Progenitor cell of endocrine pancreas (in vitro differentiated cells): ENCODE data around the gene PCBP3. TPM values are rescaled to one million over a fixed set of nuclear protein-coding genes. Genes with fewer than 3 reads are reported as not detected.

Experiments used
- DNase-seq: peaks from one replicate; pipeline ENCODE4 v3.0.0; 2021; ENCODE audit warnings: low spot score; ENCODE audit not compliant: unreplicated experiment
- H3K27ac Mint-ChIP-seq: 2 replicates; pipeline ENCODE4 v1.8.0; 2021; ENCODE audit warnings: mild to moderate bottlenecking, moderate library complexity, mixed read lengths
- H3K27me3 Mint-ChIP-seq: 2 replicates; pipeline ENCODE4 v1.8.0; 2021; ENCODE audit warnings: mixed read lengths
- H3K36me3 Mint-ChIP-seq: 2 replicates; pipeline ENCODE4 v1.8.0; 2022; ENCODE audit warnings: mixed read lengths; ENCODE audit not compliant: insufficient read depth
- H3K4me1 Mint-ChIP-seq: 2 replicates; pipeline ENCODE4 v1.8.0; 2021; ENCODE audit warnings: low read depth, mixed read lengths
- H3K4me3 Mint-ChIP-seq: 2 replicates; pipeline ENCODE4 v1.8.0; 2021; ENCODE audit warnings: low read depth, mild to moderate bottlenecking, moderate library complexity, mixed read lengths
- H3K9me3 Mint-ChIP-seq: 2 replicates; pipeline ENCODE4 v1.8.0; 2021; ENCODE audit warnings: low read depth, mixed read lengths
- CTCF ChIP-seq: fragments of 200-600 bp; sonication (generic); IDR thresholded peaks from one replicate; pipeline ENCODE4 v1.5.0; 2021; ENCODE audit warnings: antibody characterized with exemption, mild to moderate bottlenecking; ENCODE audit not compliant: unreplicated experiment
- total RNA-seq: library from RNA; stranded (reverse); gene quantifications from 2 replicates; pipeline ENCODE4 v1.2.1, GENCODE V29; 2021

The PCBP3 gene
- total RNA-seq, 1 donor from 2014 or later = 3.7 TPM

DNA sequence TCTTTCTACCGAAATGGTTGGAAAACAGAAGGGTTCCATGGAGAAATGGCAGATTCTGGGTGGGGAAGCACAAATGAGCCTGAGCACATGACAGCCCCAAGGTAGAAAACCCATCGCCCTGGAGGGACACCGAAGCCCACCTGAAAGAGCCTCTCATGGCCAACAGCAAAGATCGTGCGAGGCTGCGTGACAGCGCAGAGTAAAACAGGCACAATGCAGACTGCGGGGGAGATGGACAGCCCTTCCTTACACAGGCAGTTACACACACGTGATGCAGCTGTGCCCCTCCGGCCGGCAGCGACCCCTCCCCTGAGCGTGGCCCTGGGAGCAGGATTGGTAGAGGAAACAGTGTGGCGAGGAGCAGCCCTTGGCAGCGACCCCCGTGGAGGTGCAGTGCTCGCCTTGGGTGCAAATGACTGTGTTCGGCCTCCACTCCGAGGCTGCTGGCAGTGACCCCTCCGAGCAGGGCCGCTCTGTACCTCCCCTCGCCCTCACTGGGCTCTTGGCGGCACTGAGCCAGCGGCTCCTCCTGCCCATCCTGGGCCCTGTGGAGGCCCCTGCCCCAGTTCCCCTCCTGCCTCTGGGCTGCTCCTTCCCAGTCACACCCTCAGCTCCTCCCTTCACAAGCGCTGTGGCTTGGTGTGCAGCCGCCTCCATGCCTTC, 217.1 kb downstream of the PCBP3 start:
- Mint-ChIP-seq H3K4me3 (no peak overlapping the region), H3K9me3 (no peaks in the 10 kb centered on the region), H3K27me3 (peaks cover 2% of the 10 kb centered on the region), H3K36me3 (no peaks in the 10 kb centered on the region), H3K4me1 (no peaks in the 10 kb centered on the region), H3K27ac (no peak overlapping the region)
- TF ChIP-seq CTCF = no peak
- no peak for DNase-seq

GRCh38 chr21:45861156-45861870, 217.8 kb downstream of the PCBP3 start:
- peaks cover 2% of the 10 kb centered on the region for H3K27me3 Mint-ChIP-seq
- TF ChIP-seq CTCF = no peak
- H3K9me3 Mint-ChIP-seq = no peaks in the 10 kb centered on the region
- H3K4me1 Mint-ChIP-seq = no peaks in the 10 kb centered on the region
- H3K4me3 Mint-ChIP-seq = no peak overlapping the region
- no peak overlapping the region for H3K27ac Mint-ChIP-seq
- no peak for DNase-seq
- H3K36me3 Mint-ChIP-seq = no peaks in the 10 kb centered on the region

GRCh38 chr21:45862543-45863207, 219.2 kb downstream of the PCBP3 start:
- no peak for DNase-seq
- no peak for TF ChIP-seq CTCF
- no peak overlapping the region for H3K27ac Mint-ChIP-seq
- no peak overlapping the region for H3K4me3 Mint-ChIP-seq
- H3K4me1 Mint-ChIP-seq = no peaks in the 10 kb centered on the region
- no peaks in the 10 kb centered on the region for H3K36me3 Mint-ChIP-seq
- no peaks in the 10 kb centered on the region for H3K9me3 Mint-ChIP-seq
- H3K27me3 Mint-ChIP-seq = peaks cover 5% of the 10 kb centered on the region

DNA sequence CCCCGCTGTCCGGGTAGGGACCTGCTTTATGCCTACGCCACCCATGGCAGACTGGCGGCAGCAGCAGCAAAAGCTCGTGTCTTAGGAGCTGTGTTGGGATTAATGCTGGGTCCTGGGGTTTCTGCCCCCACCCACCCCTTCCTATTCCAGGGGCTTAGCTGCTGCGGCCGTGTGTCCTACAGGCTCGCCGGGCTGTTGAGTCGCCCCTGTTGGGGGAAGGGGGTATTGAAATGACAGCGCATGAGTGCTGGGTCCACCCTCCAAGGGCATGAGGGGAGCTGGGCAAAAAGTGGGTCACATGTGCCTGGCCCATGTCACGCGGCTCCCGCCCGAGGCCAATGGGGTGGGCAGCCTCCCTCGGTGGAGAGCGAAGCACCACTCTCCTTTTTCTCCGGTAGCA, 219.7 kb downstream of the PCBP3 start:
- peaks cover 5% of the 10 kb centered on the region for H3K27me3 Mint-ChIP-seq
- no peak for DNase-seq
- H3K9me3 Mint-ChIP-seq = no peaks in the 10 kb centered on the region
- H3K36me3 Mint-ChIP-seq = no peaks in the 10 kb centered on the region
- no peak for TF ChIP-seq CTCF
- no peak overlapping the region for H3K4me3 Mint-ChIP-seq
- no peak overlapping the region for H3K27ac Mint-ChIP-seq
- no peaks in the 10 kb centered on the region for H3K4me1 Mint-ChIP-seq

DNA sequence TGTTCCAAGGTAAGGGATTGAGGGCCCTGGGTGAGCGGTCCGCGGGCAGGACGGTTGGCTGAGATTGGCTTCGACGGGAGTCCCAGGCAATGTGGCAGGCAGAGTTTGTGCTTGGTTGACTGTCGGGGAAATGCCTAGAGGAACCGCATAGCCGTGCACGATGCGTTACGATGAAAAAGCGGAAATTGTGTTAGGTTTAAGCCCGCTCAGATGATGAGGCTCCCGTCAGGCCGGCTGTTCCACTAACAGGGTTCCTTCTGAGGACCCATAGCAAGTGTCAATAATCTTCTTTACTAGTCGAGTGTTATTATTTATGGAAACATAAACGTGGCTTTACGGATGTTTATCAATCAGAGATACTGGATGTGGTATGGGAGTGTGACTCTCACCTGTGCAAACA, 220.2 kb downstream of the PCBP3 start:
- no peak for DNase-seq
- H3K4me3 Mint-ChIP-seq = no peak overlapping the region
- no peaks in the 10 kb centered on the region for H3K4me1 Mint-ChIP-seq
- no peaks in the 10 kb centered on the region for H3K9me3 Mint-ChIP-seq
- H3K36me3 Mint-ChIP-seq = no peaks in the 10 kb centered on the region
- no peak overlapping the region for H3K27ac Mint-ChIP-seq
- no peak for TF ChIP-seq CTCF
- H3K27me3 Mint-ChIP-seq = peaks cover 5% of the 10 kb centered on the region
